ENCODE data around the gene SCFD1. TPM values are rescaled to one million over a fixed set of nuclear protein-coding genes. Genes with fewer than 3 reads are reported as not detected.
"Not testable (repeated sequence)": the region's sequence is repeated elsewhere in the genome, so short reads cannot be mapped to it uniquely, and the experiment has no call there.

Gene SCFD1, protein sequence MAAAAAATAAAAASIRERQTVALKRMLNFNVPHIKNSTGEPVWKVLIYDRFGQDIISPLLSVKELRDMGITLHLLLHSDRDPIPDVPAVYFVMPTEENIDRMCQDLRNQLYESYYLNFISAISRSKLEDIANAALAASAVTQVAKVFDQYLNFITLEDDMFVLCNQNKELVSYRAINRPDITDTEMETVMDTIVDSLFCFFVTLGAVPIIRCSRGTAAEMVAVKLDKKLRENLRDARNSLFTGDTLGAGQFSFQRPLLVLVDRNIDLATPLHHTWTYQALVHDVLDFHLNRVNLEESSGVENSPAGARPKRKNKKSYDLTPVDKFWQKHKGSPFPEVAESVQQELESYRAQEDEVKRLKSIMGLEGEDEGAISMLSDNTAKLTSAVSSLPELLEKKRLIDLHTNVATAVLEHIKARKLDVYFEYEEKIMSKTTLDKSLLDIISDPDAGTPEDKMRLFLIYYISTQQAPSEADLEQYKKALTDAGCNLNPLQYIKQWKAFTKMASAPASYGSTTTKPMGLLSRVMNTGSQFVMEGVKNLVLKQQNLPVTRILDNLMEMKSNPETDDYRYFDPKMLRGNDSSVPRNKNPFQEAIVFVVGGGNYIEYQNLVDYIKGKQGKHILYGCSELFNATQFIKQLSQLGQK
- total RNA-seq = 94.6 to 103 TPM (median 99.4 TPM) in 3 replicates

DNA sequence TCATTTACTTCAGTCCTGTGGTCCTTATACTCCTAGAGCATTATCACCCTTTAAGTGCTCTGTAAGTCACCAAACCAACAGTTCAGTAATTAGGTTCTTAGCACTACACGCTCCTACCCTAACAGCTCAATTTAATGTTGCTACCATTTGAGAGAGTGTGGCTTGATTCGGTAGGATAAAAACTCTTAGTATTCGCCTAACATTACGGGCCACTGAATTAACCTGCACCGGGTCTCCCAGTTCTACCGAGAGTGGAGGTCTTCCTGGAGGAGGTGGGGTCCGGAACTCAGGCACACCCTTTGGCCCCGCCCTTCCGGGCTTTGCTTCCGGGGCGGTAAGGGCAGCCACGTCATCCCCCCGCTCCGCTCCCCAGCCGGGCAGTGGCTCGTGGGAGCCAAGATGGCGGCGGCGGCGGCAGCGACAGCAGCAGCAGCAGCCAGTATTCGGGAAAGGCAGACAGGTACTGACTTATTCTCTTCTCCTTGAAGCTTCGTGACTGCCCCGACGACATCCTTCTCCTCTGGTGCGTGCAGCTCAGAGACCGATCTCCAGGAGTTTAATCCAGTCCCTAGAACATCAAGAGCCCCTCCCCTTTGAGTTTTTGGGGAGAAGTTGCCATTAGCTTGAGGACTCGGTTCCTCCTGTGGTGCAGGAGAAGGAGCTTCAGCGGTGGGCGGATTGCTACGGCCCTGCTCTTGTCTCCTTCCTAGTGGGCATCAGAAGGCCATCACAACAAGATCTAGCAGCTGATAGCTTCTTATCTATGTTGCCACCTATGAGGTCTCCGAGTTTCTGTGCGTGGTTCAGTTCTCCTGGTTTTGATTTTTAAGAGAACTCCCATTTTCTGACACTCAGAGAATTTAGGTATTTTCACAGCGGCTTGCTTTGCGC lies at the start of gene SCFD1:
SCFD1 (plus strand) TSS at position 380 of the 891 bp plus-strand sequence; CDS start at position 400, 20 bp downstream.
- Mint-ChIP-seq H3K9me3 (no peaks in the 10 kb centered on the region), H3K4me1 (peaks cover 20% of the 10 kb centered on the region), H3K36me3 (no peaks in the 10 kb centered on the region), H3K27me3 (ENCODE audit: low read depth) (no peaks in the 10 kb centered on the region), H3K4me3 (peak within 1 kb of the TSS; percentile 99), H3K27ac (peak within 1 kb of the TSS; percentile 100)
- TF ChIP-seq, protein P1, sequence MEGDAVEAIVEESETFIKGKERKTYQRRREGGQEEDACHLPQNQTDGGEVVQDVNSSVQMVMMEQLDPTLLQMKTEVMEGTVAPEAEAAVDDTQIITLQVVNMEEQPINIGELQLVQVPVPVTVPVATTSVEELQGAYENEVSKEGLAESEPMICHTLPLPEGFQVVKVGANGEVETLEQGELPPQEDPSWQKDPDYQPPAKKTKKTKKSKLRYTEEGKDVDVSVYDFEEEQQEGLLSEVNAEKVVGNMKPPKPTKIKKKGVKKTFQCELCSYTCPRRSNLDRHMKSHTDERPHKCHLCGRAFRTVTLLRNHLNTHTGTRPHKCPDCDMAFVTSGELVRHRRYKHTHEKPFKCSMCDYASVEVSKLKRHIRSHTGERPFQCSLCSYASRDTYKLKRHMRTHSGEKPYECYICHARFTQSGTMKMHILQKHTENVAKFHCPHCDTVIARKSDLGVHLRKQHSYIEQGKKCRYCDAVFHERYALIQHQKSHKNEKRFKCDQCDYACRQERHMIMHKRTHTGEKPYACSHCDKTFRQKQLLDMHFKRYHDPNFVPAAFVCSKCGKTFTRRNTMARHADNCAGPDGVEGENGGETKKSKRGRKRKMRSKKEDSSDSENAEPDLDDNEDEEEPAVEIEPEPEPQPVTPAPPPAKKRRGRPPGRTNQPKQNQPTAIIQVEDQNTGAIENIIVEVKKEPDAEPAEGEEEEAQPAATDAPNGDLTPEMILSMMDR (IDR thresholded peaks at IDR 0.05; ENCODE audit: unreplicated experiment) = no peak
- DNase-seq (ENCODE audit: low spot score in 2 of 2, unreplicated experiment in 2 of 2) = peak; percentile 82 to 88

DNA sequence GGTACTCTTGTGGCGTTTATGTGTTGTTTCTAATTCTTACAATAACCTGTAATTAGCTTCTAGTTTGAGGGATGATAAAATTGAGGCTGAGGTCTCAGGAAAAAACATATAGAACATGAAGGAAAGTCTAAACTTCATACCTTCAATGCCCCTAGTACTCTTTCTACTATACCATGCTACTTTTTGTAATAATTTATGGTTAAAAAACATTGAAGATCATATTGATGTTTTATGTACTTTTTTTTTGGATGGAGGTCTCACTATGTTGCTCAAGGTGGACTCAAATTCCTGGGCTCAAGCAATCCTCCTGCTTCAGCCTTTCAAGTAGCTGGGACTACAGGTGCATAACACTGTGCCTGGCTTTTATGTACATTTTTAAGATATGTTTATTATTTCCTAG lies 49.3 kb upstream of the SCFD1 start:
- H3K9me3 Mint-ChIP-seq = peaks cover 9% of the 10 kb centered on the region
- peaks cover 33% of the 10 kb centered on the region for H3K4me1 Mint-ChIP-seq

DNA sequence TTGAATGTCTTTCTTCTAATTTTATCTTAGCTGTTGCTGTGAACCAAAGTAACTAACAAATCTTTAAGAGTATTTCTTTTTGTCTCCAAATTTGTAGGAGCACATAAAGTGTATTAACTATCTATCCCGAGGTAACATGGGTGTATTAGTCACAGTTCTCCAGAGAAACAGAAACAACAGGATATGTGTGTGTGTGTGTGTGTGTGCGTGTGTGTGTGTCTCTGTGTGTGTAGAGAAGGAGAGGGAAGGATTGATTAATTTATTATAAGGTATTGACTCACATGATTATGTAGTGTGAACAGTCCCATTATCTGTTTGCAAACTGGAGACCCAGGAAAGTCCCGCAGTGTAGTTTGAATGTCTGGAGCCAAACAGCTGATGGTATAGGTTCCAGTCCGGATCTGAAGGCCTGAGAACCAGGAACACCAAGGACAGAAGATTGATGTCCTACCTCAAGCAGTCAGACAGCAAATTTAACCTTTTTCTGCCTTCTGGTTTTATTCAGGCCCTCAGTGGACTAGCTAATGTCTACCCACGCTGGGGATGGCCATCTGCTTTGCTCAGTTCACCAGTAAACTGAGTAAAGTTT lies 48.8 kb upstream of the SCFD1 start:
- Mint-ChIP-seq H3K27ac (no peak overlapping the region), H3K9me3 (peaks cover 9% of the 10 kb centered on the region), H3K4me3 (no peak overlapping the region), H3K4me1 (peaks cover 33% of the 10 kb centered on the region), H3K36me3 (no peaks in the 10 kb centered on the region), H3K27me3 (ENCODE audit: low read depth) (no peaks in the 10 kb centered on the region)
- TF ChIP-seq, protein P1 (IDR thresholded peaks at IDR 0.05; ENCODE audit: unreplicated experiment) = no peak
- DNase-seq (ENCODE audit: low spot score in 2 of 2, unreplicated experiment in 2 of 2) = no peak

More for the DNA sequence above, 49.3 kb upstream of the SCFD1 start:
- H3K36me3 Mint-ChIP-seq = no peaks in the 10 kb centered on the region
- H3K27ac Mint-ChIP-seq = no peak overlapping the region
- TF ChIP-seq, protein P1 (IDR thresholded peaks at IDR 0.05; ENCODE audit: unreplicated experiment) = no peak
- H3K4me3 Mint-ChIP-seq = no peak overlapping the region
- no peak for DNase-seq (ENCODE audit: low spot score in 2 of 2, unreplicated experiment in 2 of 2)
- H3K27me3 Mint-ChIP-seq (ENCODE audit: low read depth) = no peaks in the 10 kb centered on the region

DNA sequence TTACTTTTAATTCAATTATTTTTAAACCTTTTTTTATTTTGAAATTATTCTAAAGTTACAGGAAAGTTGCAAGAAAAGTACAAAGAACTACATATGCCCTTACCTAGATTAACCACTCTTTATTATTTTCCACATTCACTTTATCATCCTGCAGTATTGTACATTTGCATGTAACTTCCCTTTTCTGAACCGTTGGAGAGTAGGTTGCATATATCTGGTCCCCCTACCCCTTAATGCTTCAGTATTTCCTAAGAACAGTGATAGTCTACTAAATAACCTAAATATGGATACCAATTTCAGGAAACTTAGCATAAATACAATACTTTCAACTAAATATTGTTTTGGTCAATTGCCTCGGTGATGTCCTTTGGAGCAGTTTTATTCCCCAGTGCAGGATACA lies 48.2 kb upstream of the SCFD1 start:
- no peak overlapping the region for H3K27ac Mint-ChIP-seq
- no peak for DNase-seq (ENCODE audit: low spot score in 2 of 2, unreplicated experiment in 2 of 2)
- TF ChIP-seq, protein P1 (IDR thresholded peaks at IDR 0.05; ENCODE audit: unreplicated experiment) = no peak
- H3K4me1 Mint-ChIP-seq = peaks cover 33% of the 10 kb centered on the region
- no peaks in the 10 kb centered on the region for H3K27me3 Mint-ChIP-seq (ENCODE audit: low read depth)
- peaks cover 9% of the 10 kb centered on the region for H3K9me3 Mint-ChIP-seq
- no peaks in the 10 kb centered on the region for H3K36me3 Mint-ChIP-seq
- no peak overlapping the region for H3K4me3 Mint-ChIP-seq

DNA sequence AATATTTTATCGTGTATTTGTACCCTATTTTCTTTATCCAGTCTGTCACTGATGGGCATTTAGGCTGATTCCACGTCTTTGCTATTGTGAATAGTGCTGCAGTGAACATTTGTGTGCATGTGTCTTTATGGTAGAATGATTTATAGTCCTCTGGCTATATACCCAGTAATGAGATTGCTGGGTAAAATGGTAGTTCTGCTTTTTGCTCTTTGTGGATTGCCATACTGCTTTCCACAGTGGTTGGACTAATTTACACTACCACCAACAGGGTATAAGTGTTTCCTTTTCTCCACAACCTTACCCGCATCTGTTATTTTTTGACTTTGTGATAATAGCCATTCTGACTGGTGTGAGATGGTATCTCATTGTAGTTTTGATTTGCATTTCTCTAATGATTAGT lies 47.3 kb upstream of the SCFD1 start:
- DNase-seq (ENCODE audit: low spot score in 2 of 2, unreplicated experiment in 2 of 2); H3K36me3 Mint-ChIP-seq; H3K9me3 Mint-ChIP-seq; H3K27ac Mint-ChIP-seq; H3K27me3 Mint-ChIP-seq (ENCODE audit: low read depth); H3K4me3 Mint-ChIP-seq: not testable (repeated sequence)
- peaks cover 27% of the 10 kb centered on the region for H3K4me1 Mint-ChIP-seq

DNA sequence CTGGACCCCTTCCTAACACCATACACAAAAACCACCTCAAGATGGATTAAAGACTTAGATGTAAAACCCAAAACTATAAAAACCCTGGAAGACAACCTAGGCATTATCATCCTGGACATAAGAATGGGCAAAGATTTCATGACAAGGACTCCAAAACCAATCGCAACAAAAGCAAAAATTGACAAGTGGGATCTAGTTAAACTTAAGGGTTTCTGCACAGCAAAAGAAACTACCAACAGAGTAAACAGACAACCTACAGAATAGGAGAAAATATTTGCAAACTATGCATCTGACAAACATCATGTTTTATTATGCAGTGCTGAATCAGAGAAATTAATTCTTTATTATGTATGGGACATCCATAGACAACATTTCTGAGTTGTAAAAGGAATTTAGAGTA lies 45.8 kb upstream of the SCFD1 start:
- not testable (repeated sequence) for H3K9me3 Mint-ChIP-seq

More for the DNA sequence above, 45.8 kb upstream of the SCFD1 start:
- not testable (repeated sequence) for DNase-seq (ENCODE audit: low spot score in 2 of 2, unreplicated experiment in 2 of 2); H3K36me3 Mint-ChIP-seq; H3K4me3 Mint-ChIP-seq; H3K27ac Mint-ChIP-seq; H3K27me3 Mint-ChIP-seq (ENCODE audit: low read depth)
- H3K4me1 Mint-ChIP-seq = peaks cover 11% of the 10 kb centered on the region

All from mesothelial cell of epicardium (in vitro differentiated cells).